Glomerular endothelial cell (primary cell): ENCODE data around the gene CDH13. TPM values are rescaled to one million over a fixed set of nuclear protein-coding genes. Genes with fewer than 3 reads are reported as not detected.

Source experiments
- DNase-seq: peaks from one replicate; pipeline ENCODE4 v3.0.0-alpha.2; 2011; ENCODE audit warnings: low read depth, low spot score; ENCODE audit errors: extremely low read depth
- total RNA-seq: library from RNA; depleted of rRNA; stranded (reverse); fragments of >200 nt; gene quantifications from 2 replicates; pipeline ENCODE4 v1.2.3, GENCODE V29; 2015

The CDH13 gene
- 111 and 224 TPM in 2 replicates for total RNA-seq

DNA sequence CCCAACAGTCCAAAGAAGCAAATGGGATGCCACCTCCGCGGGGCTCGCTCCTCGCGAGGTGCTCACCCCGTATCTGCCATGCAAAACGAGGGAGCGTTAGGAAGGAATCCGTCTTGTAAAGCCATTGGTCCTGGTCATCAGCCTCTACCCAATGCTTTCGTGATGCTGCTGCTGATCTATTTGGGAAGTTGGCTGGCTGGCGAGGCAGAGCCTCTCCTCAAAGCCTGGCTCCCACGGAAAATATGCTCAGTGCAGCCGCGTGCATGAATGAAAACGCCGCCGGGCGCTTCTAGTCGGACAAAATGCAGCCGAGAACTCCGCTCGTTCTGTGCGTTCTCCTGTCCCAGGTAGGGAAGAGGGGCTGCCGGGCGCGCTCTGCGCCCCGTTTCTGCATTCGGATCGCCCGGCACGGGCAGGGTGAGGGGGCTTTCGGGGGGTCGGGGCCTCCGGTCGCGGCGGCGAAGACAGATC lies at the start of gene CDH13:
TSS of gene CDH13 (plus strand) at position 179 of the 471 bp plus-strand sequence.
- no peak for DNase-seq

DNA sequence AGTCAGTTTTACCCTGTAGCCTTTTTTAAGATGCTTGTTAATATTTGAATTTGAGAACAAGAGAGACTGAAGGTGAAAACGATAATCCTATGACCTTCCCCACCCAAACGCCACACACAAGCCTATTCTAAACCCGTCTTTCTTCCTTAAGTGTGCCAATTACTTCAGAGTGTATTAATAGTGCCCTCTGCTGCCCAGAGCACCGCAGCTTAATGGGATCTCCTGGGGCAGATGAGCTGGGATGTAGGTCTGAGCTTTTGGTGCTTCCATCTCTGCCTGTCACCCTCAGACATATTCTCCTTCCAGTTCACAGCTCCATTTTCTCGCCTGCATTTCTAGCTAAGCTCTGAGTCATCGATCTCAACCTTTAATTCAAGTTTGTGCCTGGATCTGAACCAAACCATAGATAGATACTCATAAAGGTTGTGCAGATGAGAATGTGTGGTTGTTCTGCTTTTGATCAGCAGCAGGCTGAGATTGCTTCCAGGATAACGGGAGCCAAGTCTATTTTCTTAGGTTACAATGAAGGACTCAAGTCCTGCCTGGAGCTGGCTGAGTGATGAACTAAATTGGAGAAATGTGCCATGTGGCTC lies 46.4 kb upstream of the CDH13 start:
- DNase-seq: no peak

- DNase-seq: no peak
These were observed 43.8 kb upstream of the CDH13 start for GRCh38 chr16:82582975-82583374.

DNA sequence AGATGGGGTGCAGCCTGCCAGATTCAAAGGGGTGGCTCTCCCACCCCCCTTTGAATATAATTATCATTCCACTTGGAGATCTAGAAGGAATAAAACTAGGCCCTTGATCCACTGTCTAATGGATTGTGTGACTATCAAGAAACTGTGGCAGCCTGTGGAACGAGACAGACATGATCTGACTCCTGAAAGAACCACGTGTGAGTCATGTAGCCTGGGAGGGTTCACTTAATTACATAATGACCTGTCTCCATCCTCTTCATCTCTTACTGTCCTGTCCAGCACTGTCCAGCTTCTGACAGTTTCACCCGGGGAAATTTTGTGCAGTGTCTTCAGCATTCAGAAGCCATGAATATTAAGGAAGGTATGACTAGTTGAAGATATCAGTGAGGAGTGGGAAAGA lies 43.3 kb upstream of the CDH13 start:
- DNase-seq: no peak

- DNase-seq: no peak
These were observed 42.1 kb upstream of the CDH13 start for GRCh38 chr16:82584553-82585152.

- DNase-seq: no peak
These were observed 41.1 kb upstream of the CDH13 start for GRCh38 chr16:82585675-82586074.

DNA sequence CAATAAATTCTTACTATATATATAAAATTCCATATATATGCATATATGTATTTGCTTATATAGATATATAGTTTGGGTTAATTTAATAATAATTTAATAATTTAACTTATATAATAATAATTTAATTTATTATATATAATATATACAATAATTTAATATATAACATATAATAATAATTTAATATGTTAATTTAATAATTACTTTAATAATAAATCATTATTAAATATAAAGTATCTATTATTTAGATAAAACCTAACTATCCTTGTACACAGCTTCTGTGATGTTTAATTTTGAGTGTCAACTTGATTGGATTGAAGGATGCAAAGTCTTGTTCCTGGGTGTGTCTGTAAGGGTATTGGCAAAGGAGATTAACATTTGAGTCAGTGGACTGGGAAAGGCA lies 40.6 kb upstream of the CDH13 start:
- DNase-seq: no peak

GRCh38 chr16:82587289-82587688 lies 39.5 kb upstream of the CDH13 start:
- DNase-seq: no peak

GRCh38 chr16:82589407-82589806 lies 37.4 kb upstream of the CDH13 start:
- no peak for DNase-seq

DNA sequence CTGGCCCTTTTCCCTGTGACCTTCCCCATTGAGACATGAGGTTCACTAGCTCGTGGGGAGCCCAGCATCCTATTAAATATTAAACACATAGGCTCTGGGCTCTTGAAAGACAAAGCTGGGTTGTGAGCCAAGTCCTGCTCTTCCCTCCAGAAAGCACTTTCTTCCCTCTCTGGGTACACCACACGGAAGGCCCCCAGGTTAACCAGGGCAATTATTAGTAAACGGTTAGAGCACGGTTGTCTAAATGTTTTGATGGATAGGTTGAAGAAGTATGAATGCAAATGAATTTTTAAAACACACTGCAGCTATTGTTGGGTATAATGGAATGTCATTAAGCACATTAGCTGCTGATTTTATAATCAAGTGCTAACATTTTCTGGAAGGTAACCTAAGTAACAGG lies 32.7 kb upstream of the CDH13 start:
- DNase-seq: no peak

GRCh38 chr16:82598771-82599170 lies 28.0 kb upstream of the CDH13 start:
- DNase-seq: no peak

DNA sequence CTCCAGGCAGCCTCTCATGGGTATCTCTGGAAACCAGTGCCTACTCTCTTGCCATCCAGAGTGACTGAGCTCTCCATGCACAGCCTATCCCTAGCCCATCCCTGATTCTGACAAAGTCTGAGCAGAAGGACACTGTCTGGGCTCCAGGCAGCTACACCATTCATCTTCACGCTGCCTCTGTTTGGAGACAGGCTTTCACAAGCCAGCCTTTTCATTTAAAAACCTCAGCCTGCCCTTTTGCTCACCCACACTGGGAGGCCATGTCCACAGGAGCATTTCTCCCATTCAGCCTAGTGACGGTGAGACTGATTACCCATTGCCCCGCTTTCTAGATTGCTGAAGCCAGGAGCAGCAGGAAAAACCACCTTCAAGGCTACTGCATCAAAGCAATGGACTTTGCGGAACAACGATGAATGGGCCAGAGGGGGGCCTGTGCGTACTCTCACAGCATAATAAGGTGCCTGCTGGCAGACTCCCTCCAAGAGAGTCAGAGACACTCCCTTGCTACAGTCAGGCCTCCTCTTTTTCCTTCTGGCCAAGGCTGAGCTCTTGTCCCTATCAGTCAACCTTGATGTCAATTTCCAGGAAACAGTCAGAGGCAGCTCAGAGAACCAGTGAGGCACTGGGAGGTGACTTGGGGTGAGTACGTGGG lies 24.7 kb upstream of the CDH13 start:
- DNase-seq: no peak

DNA sequence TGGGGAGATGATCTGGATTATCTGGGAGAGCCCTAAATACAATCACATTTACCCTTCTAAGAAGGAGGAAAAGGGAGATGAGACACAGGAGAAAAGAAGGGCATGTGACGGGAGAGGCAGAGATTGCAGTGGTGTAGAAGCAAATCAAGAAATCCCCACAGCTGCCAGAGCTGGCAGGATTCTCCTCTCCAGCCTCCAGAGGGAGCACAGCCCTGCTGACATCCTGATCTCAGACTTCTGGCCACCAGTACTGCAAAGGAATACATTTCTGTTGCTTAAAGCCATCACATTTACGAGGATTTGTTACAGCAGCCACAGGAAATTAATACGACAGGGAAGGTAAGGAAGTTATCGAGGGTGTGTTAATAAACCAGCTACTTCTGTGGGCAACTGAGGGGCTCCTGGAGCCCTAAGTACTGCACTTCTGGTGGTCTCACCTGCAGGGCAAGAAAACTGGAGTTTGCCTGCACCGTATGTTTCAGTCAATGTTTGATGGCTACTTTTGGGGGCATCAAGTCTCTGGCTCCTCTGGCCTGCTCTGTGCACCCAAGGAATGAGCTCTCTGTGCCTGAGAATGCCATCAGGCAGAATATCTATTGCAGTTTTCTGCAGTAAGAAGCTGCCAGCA lies 22.9 kb upstream of the CDH13 start:
- DNase-seq: no peak

DNA sequence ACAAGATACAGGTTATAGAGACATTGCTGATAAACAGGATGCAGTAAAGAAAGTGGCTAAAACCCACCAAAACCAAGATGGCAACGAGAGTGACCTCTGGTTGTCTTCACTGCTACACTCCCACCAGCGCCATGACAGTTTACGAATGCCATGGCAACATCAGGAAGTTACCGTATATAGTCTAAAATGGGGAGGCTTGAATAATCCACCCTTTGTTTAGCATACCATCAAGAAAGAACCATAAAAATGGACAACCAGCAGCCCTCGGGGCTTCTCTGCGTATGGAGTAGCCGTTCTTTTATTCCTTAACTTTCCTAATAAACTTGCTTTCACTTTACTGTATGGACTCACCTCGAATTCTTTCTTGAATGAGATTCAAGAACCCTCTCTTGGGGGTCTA lies 21.7 kb upstream of the CDH13 start:
- DNase-seq: no peak

- DNase-seq: no peak
These were observed 20.7 kb upstream of the CDH13 start for GRCh38 chr16:82605863-82606620.

- no peak for DNase-seq
These were observed 17.6 kb upstream of the CDH13 start for GRCh38 chr16:82609140-82609539.

- DNase-seq: no peak
These were observed 14.5 kb upstream of the CDH13 start for GRCh38 chr16:82612263-82612662.

- no peak for DNase-seq
These were observed 10.4 kb upstream of the CDH13 start for GRCh38 chr16:82616356-82616755.

- DNase-seq: no peak
These were observed 5.0 kb upstream of the CDH13 start for GRCh38 chr16:82621781-82622180.

DNA sequence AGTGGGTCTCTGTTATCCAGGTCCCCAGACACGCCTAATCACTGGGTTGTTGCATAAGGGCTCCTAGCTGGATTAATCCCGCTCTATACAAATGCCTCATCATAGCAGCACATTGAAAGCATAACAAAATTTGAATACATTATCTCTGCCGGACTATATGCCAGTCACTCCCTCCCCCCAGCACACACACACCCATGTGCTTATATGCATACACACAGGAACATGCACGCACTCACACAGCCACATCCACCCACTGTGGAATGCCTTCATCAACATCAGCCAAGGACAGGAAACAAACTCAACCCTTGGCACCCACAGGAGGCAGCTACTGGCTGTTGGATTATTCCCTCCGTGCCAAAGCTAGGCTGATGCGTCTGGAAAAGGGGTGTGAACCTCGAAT lies 3.5 kb upstream of the CDH13 start:
- no peak for DNase-seq
